H1 (cell line): ENCODE results near the gene CRACDL. TPM values are rescaled to one million over a fixed set of nuclear protein-coding genes. Genes with fewer than 3 reads are reported as not detected.

Experiments used
- CTCF ChIA-PET: fragments of 300-600 bp; sonication (Branson Sonifier 250); formaldehyde crosslinking; loops from one replicate; lab custom pipeline; 2021; ENCODE audit not compliant: partially characterized antibody; lab: Charles Lee
- POLR2A ChIA-PET: fragments of 300-600 bp; sonication (Branson Sonifier 250); formaldehyde crosslinking; loops from one replicate; lab custom pipeline; 2021; ENCODE audit warnings: inconsistent platforms; ENCODE audit not compliant: partially characterized antibody; lab: Charles Lee
- DNase-seq, 2 experiments: peaks; one replicate each; pipeline versions ENCODE4 v3.0.0 to v3.0.0-alpha.2; 2010 to 2022; ENCODE audit warnings: low spot score in 2 of 2, low read depth in 1 of 2, mixed read lengths in 1 of 2
- FAIRE-seq: peaks from 2 replicates; lab custom pipeline; 2011; peaks lifted over from hg19 to GRCh38; lab: Jason Lieb, UNC
- H2AFZ ChIP-seq: 2 replicates; pipeline ENCODE4 v1.8.1; 2012; ENCODE audit warnings: low read length, inconsistent platforms
- H2AK5ac ChIP-seq: 2 replicates; pipeline ENCODE4 v1.6.1; 2013; ENCODE audit warnings: low read depth, low read length
- H2BK120ac ChIP-seq: replicated peaks from 2 replicates; pipeline ENCODE3; 2013; ENCODE audit warnings: low read depth, low read length, inconsistent platforms
- H2BK12ac ChIP-seq: 2 replicates; pipeline ENCODE4 v1.6.1; 2013; ENCODE audit warnings: low read depth, low read length
- H2BK15ac ChIP-seq: 2 replicates; pipeline ENCODE4 v1.6.1; 2013; ENCODE audit warnings: low read length
- H2BK20ac ChIP-seq: 2 replicates; pipeline ENCODE4 v1.6.1; 2013; ENCODE audit warnings: low read length
- H2BK5ac ChIP-seq: 2 replicates; pipeline ENCODE4 v1.6.1; 2013; ENCODE audit warnings: low read depth, low read length
- H3K14ac ChIP-seq: 2 replicates; pipeline ENCODE4 v1.6.1; 2013; ENCODE audit warnings: inconsistent platforms; ENCODE audit not compliant: insufficient read length
- H3K18ac ChIP-seq: 2 replicates; pipeline ENCODE4 v1.6.1; 2013; ENCODE audit warnings: low read length; ENCODE audit errors: extremely low read depth
- H3K23ac ChIP-seq: 2 replicates; pipeline ENCODE4 v1.6.1; 2013; ENCODE audit warnings: inconsistent platforms; ENCODE audit not compliant: insufficient read length
- H3K23me2 ChIP-seq: 2 replicates; pipeline ENCODE4 v1.6.1; 2013; ENCODE audit warnings: low read depth, low read length
- H3K27ac ChIP-seq: 2 replicates; pipeline ENCODE4 v1.6.1; 2011; ENCODE audit warnings: low read depth, low read length, inconsistent platforms
- H3K27me3 ChIP-seq, 4 experiments: replicated peaks in 1 of 4; 1 replicate in 1 of 4; 2 replicates in 3 of 4; pipeline versions ENCODE4 v1.6.1 to v1.8.1; 2011 to 2013; ENCODE audit warnings: low read length in 3 of 4, mild to moderate bottlenecking in 3 of 4, inconsistent platforms in 2 of 4, mixed read lengths in 2 of 4, moderate library complexity in 1 of 4; ENCODE audit not compliant: control insufficient read depth in 3 of 4, insufficient read depth in 3 of 4; ENCODE audit errors: extremely low read depth in 1 of 4
- H3K36me3 ChIP-seq, 4 experiments: 2 replicates each; pipeline versions ENCODE4 v1.6.1 to v1.8.1; 2011 to 2013; ENCODE audit warnings: mild to moderate bottlenecking in 4 of 4, low read length in 3 of 4, moderate library complexity in 2 of 4, control low read depth in 1 of 4, inconsistent platforms in 1 of 4; ENCODE audit not compliant: insufficient read depth in 4 of 4, control insufficient read depth in 2 of 4
- H3K4ac ChIP-seq: replicated peaks from 2 replicates; pipeline ENCODE3; 2013; ENCODE audit warnings: low read length, low read depth, mixed read lengths, inconsistent platforms; ENCODE audit not compliant: insufficient read length
- H3K4me1 ChIP-seq, 4 experiments: replicated peaks in 1 of 4; 1 replicate in 1 of 4; 2 replicates in 3 of 4; pipeline versions ENCODE4 v1.6.1 to v1.8.1; 2011 to 2013; ENCODE audit warnings: low read length in 3 of 4, inconsistent platforms in 2 of 4, mixed read lengths in 1 of 4; ENCODE audit not compliant: insufficient read depth in 4 of 4, control insufficient read depth in 3 of 4
- H3K4me2 ChIP-seq, 2 experiments: 2 replicates each; pipeline versions ENCODE4 v1.6.1 to v1.8.1; 2011 to 2013; ENCODE audit warnings: low read depth in 2 of 2, low read length in 2 of 2, control low read depth in 1 of 2, inconsistent platforms in 1 of 2, mild to moderate bottlenecking in 1 of 2; ENCODE audit not compliant: insufficient read depth in 1 of 2
- H3K4me3 ChIP-seq, 4 experiments: fragments of 200-600, 300-600 bp in 1 of 4; sonication (generic), shearing (Covaris generic), sonication (Bioruptor Twin) in 1 of 4; 2 replicates each; pipeline versions ENCODE4 v1.5.1 to v1.8.1; 2011 to 2016; ENCODE audit warnings: low read length in 4 of 4, low read depth in 3 of 4, control low read depth in 2 of 4, inconsistent platforms in 2 of 4, mild to moderate bottlenecking in 2 of 4, mixed read lengths in 1 of 4, moderate library complexity in 1 of 4; ENCODE audit not compliant: insufficient read depth in 2 of 4; ENCODE audit errors: extremely low read depth in 1 of 4
- H3K56ac ChIP-seq: replicated peaks from 2 replicates; pipeline ENCODE3; 2013; ENCODE audit warnings: low read depth, mild to moderate bottlenecking, mixed read lengths, low read length, inconsistent platforms; ENCODE audit not compliant: insufficient read length
- H3K79me1 ChIP-seq: 2 replicates; pipeline ENCODE4 v1.6.1; 2013; ENCODE audit warnings: low read depth, low read length, control low read depth
- H3K79me2 ChIP-seq, 2 experiments: 2 replicates each; pipeline versions ENCODE4 v1.6.1 to v1.8.1; 2012 to 2013; ENCODE audit warnings: low read length in 2 of 2, mild to moderate bottlenecking in 2 of 2, inconsistent platforms in 1 of 2; ENCODE audit not compliant: insufficient read depth in 2 of 2, control insufficient read depth in 1 of 2
- H3K9ac ChIP-seq, 4 experiments: replicated peaks in 1 of 4; 1 replicate in 1 of 4; 2 replicates in 3 of 4; pipeline versions ENCODE4 v1.6.1 to v1.8.1; 2011 to 2013; ENCODE audit warnings: low read depth in 3 of 4, low read length in 3 of 4, control low read depth in 2 of 4, mild to moderate bottlenecking in 2 of 4, moderate library complexity in 2 of 4, inconsistent platforms in 1 of 4; ENCODE audit errors: extremely low read depth in 1 of 4
- H3K9me3 ChIP-seq, 2 experiments: 2 replicates each; pipeline versions ENCODE4 v1.6.1 to v1.8.1; 2012 to 2013; ENCODE audit warnings: mild to moderate bottlenecking in 2 of 2, moderate library complexity in 2 of 2, control low read depth in 1 of 2, inconsistent platforms in 1 of 2, low read depth in 1 of 2, low read length in 1 of 2, mixed read lengths in 1 of 2; ENCODE audit not compliant: insufficient read depth in 2 of 2
- H4K20me1 ChIP-seq, 2 experiments: replicated peaks in 1 of 2; 2 replicates each; pipeline versions ENCODE3 to v1.8.1; 2011 to 2013; ENCODE audit warnings: inconsistent platforms in 2 of 2, low read length in 2 of 2, mild to moderate bottlenecking in 1 of 2; ENCODE audit not compliant: insufficient read depth in 2 of 2, control insufficient read depth in 1 of 2
- H4K5ac ChIP-seq: 2 replicates; pipeline ENCODE4 v1.6.1; 2013; ENCODE audit warnings: low read length, low read depth, mixed read lengths, inconsistent platforms; ENCODE audit not compliant: insufficient read length
- H4K8ac ChIP-seq: 2 replicates; pipeline ENCODE4 v1.8.0; 2013; ENCODE audit warnings: mild to moderate bottlenecking, moderate library complexity, low read length, inconsistent platforms; ENCODE audit not compliant: insufficient read depth; ENCODE audit errors: extremely low read depth
- H4K91ac ChIP-seq: replicated peaks from 2 replicates; pipeline ENCODE3; 2013; ENCODE audit warnings: low read length, mixed read lengths, inconsistent platforms; ENCODE audit not compliant: insufficient read length
- ATF3 ChIP-seq: IDR thresholded peaks from 2 replicates; pipeline ENCODE4 v1.6.1; 2011; ENCODE audit warnings: low read depth, mild to moderate bottlenecking, low read length; ENCODE audit not compliant: insufficient read depth
- BACH1 ChIP-seq: IDR thresholded peaks from 2 replicates; pipeline ENCODE4 v1.6.1; 2012; ENCODE audit warnings: low read length, improper control_type of control experiment
- BRCA1 ChIP-seq: IDR thresholded peaks from 2 replicates; pipeline ENCODE4 v1.6.1; 2012; ENCODE audit warnings: low read depth, low read length, improper control_type of control experiment
- CBX5 ChIP-seq: fragments of 300-800, 300-1000 bp; sonication (generic); IDR thresholded peaks from 2 replicates; pipeline ENCODE4 v1.7.1; 2016; ENCODE audit warnings: antibody characterized with exemption, low read length, low read depth
- EP300 ChIP-seq, 2 experiments: IDR thresholded peaks; 1 replicate in 1 of 2; 2 replicates in 1 of 2; pipeline ENCODE4 v1.6.1; 2011 to 2012; ENCODE audit warnings: low read depth in 2 of 2, low read length in 2 of 2, mild to moderate bottlenecking in 2 of 2, borderline replicate concordance in 1 of 2, inconsistent platforms in 1 of 2, moderate library complexity in 1 of 2
- JUND ChIP-seq: IDR thresholded peaks from 2 replicates; pipeline ENCODE4 v1.6.1; 2011; ENCODE audit warnings: mild to moderate bottlenecking, improper control_type of control experiment, low read length
- MAFK ChIP-seq: IDR thresholded peaks from 2 replicates; pipeline ENCODE4 v1.6.1; 2012; ENCODE audit warnings: low read depth, mild to moderate bottlenecking, improper control_type of control experiment, low read length
- NANOG ChIP-seq: IDR thresholded peaks from 2 replicates; pipeline ENCODE4 v1.6.1; 2011; ENCODE audit warnings: low read length, low read depth, mild to moderate bottlenecking, inconsistent platforms; ENCODE audit not compliant: insufficient read depth, poor library complexity, severe bottlenecking
- RNF2 ChIP-seq: fragments of 200-900, 300-1000 bp; sonication (generic); IDR thresholded peaks from 2 replicates; pipeline ENCODE4 v1.7.1; 2016; ENCODE audit warnings: borderline replicate concordance, low read depth, mild to moderate bottlenecking, antibody characterized with exemption, low read length; ENCODE audit not compliant: poor library complexity, severe bottlenecking; ENCODE audit errors: missing control alignments
- SIX5 ChIP-seq: IDR thresholded peaks from 2 replicates; pipeline ENCODE4 v1.6.1; 2011; ENCODE audit warnings: mild to moderate bottlenecking, low read depth, low read length
- SP2 ChIP-seq: IDR thresholded peaks from 2 replicates; pipeline ENCODE4 v1.6.1; 2012; ENCODE audit warnings: mild to moderate bottlenecking, low read length, inconsistent platforms
- TAF7 ChIP-seq: optimal IDR thresholded peaks from 2 replicates; pipeline ENCODE3; 2011; ENCODE audit warnings: low read depth, mild to moderate bottlenecking, inconsistent platforms, low read length, moderate library complexity, borderline replicate concordance
- TBP ChIP-seq: IDR thresholded peaks from 2 replicates; pipeline ENCODE4 v1.6.1; 2011; ENCODE audit warnings: low read depth, low read length, improper control_type of control experiment
- ZNF274 ChIP-seq: IDR thresholded peaks from 2 replicates; pipeline ENCODE4 v1.7.0; 2012; ENCODE audit warnings: low read length, borderline replicate concordance; ENCODE audit errors: extremely low read depth
- WGBS, 2 experiments: shearing (Covaris generic) in 1 of 2; methylation state at CpG; one replicate each; pipeline versions ENCODE4 v1.1.6 to v1.1.7; 2013 to 2015; ENCODE audit warnings: low lambda C conversion rate in 2 of 2, mixed read lengths in 2 of 2, inconsistent platforms in 1 of 2, low coverage in 1 of 2, missing lambda C conversion rate in 1 of 2; ENCODE audit not compliant: insufficient replicate concordance in 2 of 2, insufficient coverage in 1 of 2, insufficient read length in 1 of 2; ENCODE audit errors: extremely low coverage in 1 of 2, missing lambda C conversion rate in 1 of 2; 5-methylcytosine and 5-hydroxymethylcytosine counted together
- polyA plus RNA-seq, 7 experiments: library from polyadenylated mRNA; depleted of rRNA in 3 of 7; stranded (reverse) in 5 of 7; unstranded in 2 of 7; fragments of >200 nt in 5 of 7; fragments of 200-250 nt in 2 of 7; gene quantifications; 1 replicate in 5 of 7; 2 replicates in 1 of 7; 4 replicates in 1 of 7; pipeline versions ENCODE4 v1.2.1 to v1.2.3, GENCODE V29; 2011 to 2013; ENCODE audit warnings: missing spikeins in 2 of 7, mixed read lengths in 2 of 7
- total RNA-seq: library from RNA; stranded (reverse); fragmentation: NEBNext Ultra II Directional; extraction: Animal tissue kit (Norgen Biotek cat#: 25700); gene quantifications from 2 replicates; pipeline ENCODE4 v1.2.1, GENCODE V29; 2021

Gene CRACDL
- total and polyA plus RNA-seq, 2 of the 8 experiments (the other 6 are each of a cell fraction or from before 2014, with no cell fraction given): 0.07 to 0.38 TPM

- H3K79me2 ChIP-seq: no peaks in the 10 kb centered on the region
- H4K5ac ChIP-seq: no peak overlapping the region
- H2BK120ac ChIP-seq: no peak overlapping the region
- H3K4me2 ChIP-seq: no peak overlapping the region
- no peak overlapping the region for H3K9ac ChIP-seq
- H3K18ac ChIP-seq: no peak overlapping the region
- H4K8ac ChIP-seq: no peak overlapping the region
- H3K23ac ChIP-seq: no peak overlapping the region
- H2AK5ac ChIP-seq: no peak overlapping the region
- no peaks in the 10 kb centered on the region for H3K79me1 ChIP-seq
- FAIRE-seq: no peak
- H3K9me3 ChIP-seq: no peaks in the 10 kb centered on the region
- 94% methylated on average over 4 of the region's 4 CpGs; no CpG with 5 or more reads in 1 of the 2 experiments for WGBS, 2 experiments
- H3K36me3 ChIP-seq: no peaks in the 10 kb centered on the region
- H2BK20ac ChIP-seq: no peak overlapping the region
- H3K56ac ChIP-seq: no peak overlapping the region
- H3K4ac ChIP-seq: no peak overlapping the region
- H2AFZ ChIP-seq: no peak overlapping the region
- H3K27me3 ChIP-seq: no peaks in the 10 kb centered on the region
- no peak overlapping the region for H3K27ac ChIP-seq
- H2BK12ac ChIP-seq: no peak overlapping the region
- H2BK5ac ChIP-seq: no peak overlapping the region
- H3K4me3 ChIP-seq: no peak overlapping the region
- ChIA-PET POLR2A (no interaction called here), CTCF (interaction anchor here (1.1 to 1.2 kb wide), 2 partner anchors 181 to 191 kb away, joined by 3 read pairs; no protein-coding TSS in a partner anchor)
- H3K4me1 ChIP-seq: no peaks in the 10 kb centered on the region
- H3K14ac ChIP-seq: no peak overlapping the region
- H3K23me2 ChIP-seq: no peaks in the 10 kb centered on the region
- H4K20me1 ChIP-seq: no peaks in the 10 kb centered on the region
- DNase-seq: peak in 1 of 2 experiments; percentile 36
- no peak overlapping the region for H4K91ac ChIP-seq
- H2BK15ac ChIP-seq: no peak overlapping the region
- TF ChIP-seq JUND (no peak), EP300 (IDR thresholded peaks at IDR 0.05; ENCODE audit: borderline replicate concordance in 1 of 2, low read depth in 2 of 2, low read length in 2 of 2) (no peak), BACH1 (no peak), CBX5 (no peak), TBP (no peak), BRCA1 (no peak), TAF7 (no peak), SP2 (no peak), ZNF274 (no peak), SIX5 (no peak), RNF2 (no peak), ATF3 (no peak), NANOG (no peak), MAFK (no peak)
Observed at GRCh38 chr2:98875746-98876145, 60.3 kb downstream of the CRACDL start.
